Glutamatergic neuron (in vitro differentiated cells): Measurements from ENCODE around the gene IRF2BP1. TPM values are rescaled to one million over a fixed set of nuclear protein-coding genes. Genes with fewer than 3 reads are reported as not detected.
A peak's percentile ranks its signal among the peaks of the same experiment; 100 is the strongest.

Experiments used
- DNase-seq: peaks from one replicate; pipeline ENCODE4 v3.0.0; 2022
- H3K27ac Mint-ChIP-seq: one replicate; pipeline ENCODE4 v1.8.0; 2020; ENCODE audit warnings: mild to moderate bottlenecking, mixed read lengths, inconsistent platforms; ENCODE audit not compliant: unreplicated experiment
- H3K27me3 Mint-ChIP-seq: one replicate; pipeline ENCODE4 v1.8.0; 2020; ENCODE audit warnings: mild to moderate bottlenecking, moderate library complexity, mixed read lengths, inconsistent platforms; ENCODE audit not compliant: unreplicated experiment
- H3K36me3 Mint-ChIP-seq: one replicate; pipeline ENCODE4 v1.8.0; 2020; ENCODE audit warnings: mild to moderate bottlenecking, mixed read lengths, inconsistent platforms; ENCODE audit not compliant: unreplicated experiment
- H3K4me1 Mint-ChIP-seq: one replicate; pipeline ENCODE4 v1.8.0; 2020; ENCODE audit warnings: mild to moderate bottlenecking, low read depth, mixed read lengths, inconsistent platforms; ENCODE audit not compliant: unreplicated experiment
- H3K4me3 Mint-ChIP-seq: one replicate; pipeline ENCODE4 v1.8.0; 2020; ENCODE audit warnings: mild to moderate bottlenecking, mixed read lengths, inconsistent platforms; ENCODE audit not compliant: unreplicated experiment
- H3K9me3 Mint-ChIP-seq: one replicate; pipeline ENCODE4 v1.8.0; 2020; ENCODE audit warnings: mild to moderate bottlenecking, moderate library complexity, mixed read lengths, inconsistent platforms; ENCODE audit not compliant: unreplicated experiment
- CTCF ChIP-seq: fragments of 200-600 bp; sonication (generic); IDR thresholded peaks from one replicate; pipeline ENCODE4 v1.5.0; 2021; ENCODE audit not compliant: partially characterized antibody, unreplicated experiment
- total RNA-seq: library from RNA; stranded (reverse); fragmentation: NEBNext Ultra II Directional; extraction: Animal tissue kit (Norgen Biotek cat#: 25700); gene quantifications from one replicate; pipeline ENCODE4 v1.2.1, GENCODE V29; 2021; ENCODE audit not compliant: unreplicated experiment

IRF2BP1 gene
- total RNA-seq, 1 donor from 2014 or later = 19.2 TPM

DNA sequence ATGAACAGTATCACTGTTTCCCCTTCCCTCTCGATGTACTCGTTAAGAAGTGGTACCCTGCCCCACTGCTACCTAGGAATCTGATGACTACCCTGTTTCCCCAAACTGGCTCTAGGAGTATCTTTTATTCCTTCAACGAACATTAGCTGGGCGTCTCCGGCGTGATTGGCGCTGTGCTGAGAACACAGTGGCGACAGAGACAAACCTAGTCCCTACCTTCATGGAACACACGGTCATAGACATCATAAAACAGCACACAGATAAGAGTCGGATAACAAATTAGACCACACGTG is 23.7 kb downstream of the IRF2BP1 start:
- no peak for DNase-seq
- peak overlapping the region; percentile 99 for H3K27ac Mint-ChIP-seq
- TF ChIP-seq CTCF = no peak
- peak overlapping the region; percentile 98 for H3K4me3 Mint-ChIP-seq
- peaks cover 5% of the 10 kb centered on the region for H3K36me3 Mint-ChIP-seq
- peaks cover 14% of the 10 kb centered on the region for H3K9me3 Mint-ChIP-seq
- peaks cover 27% of the 10 kb centered on the region for H3K27me3 Mint-ChIP-seq
- H3K4me1 Mint-ChIP-seq = no peaks in the 10 kb centered on the region

DNA sequence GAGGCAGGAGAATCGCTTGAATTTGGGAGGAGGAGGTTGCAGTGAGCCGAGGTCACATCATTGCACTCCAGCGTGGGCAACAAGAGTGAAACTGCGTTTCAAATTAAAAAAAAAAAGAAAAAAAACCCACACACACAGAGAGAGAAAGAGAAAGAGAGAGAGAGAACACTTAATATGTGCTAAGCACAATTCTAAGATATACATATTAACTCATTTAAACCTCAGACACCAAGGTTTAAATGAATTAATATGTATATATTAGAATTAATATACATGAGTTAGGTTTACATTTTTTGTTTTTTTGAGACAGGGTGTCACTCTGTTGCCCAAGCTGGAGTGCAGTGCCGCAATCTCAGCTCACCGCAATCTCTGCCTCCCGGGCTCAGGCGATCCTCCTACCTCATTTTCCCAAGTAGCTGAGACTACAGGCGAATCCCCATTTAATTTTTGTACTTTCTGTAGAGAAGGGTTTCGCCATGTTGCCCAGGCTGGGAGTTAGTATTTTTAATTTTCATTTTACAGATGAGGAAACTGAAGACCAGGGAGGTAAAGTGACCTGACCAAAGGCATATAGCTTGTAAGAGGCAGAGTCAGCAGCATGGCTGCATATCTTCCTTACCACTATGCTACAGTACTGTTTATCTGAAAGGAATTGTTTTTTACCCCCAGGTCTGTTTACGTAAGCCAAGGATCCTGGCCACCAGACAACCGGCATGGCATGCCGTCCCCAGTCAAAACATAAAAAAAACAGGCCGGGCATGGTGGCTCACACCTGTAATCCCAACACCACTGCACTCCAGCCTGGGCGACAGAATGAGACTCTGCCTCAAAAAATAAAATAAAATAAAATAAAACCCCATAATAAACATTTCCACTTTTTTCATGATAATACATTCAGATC is 25.3 kb downstream of the IRF2BP1 start:
- DNase-seq = no peak
- H3K9me3 Mint-ChIP-seq = peaks cover 12% of the 10 kb centered on the region
- H3K27me3 Mint-ChIP-seq = peaks cover 19% of the 10 kb centered on the region

DNA sequence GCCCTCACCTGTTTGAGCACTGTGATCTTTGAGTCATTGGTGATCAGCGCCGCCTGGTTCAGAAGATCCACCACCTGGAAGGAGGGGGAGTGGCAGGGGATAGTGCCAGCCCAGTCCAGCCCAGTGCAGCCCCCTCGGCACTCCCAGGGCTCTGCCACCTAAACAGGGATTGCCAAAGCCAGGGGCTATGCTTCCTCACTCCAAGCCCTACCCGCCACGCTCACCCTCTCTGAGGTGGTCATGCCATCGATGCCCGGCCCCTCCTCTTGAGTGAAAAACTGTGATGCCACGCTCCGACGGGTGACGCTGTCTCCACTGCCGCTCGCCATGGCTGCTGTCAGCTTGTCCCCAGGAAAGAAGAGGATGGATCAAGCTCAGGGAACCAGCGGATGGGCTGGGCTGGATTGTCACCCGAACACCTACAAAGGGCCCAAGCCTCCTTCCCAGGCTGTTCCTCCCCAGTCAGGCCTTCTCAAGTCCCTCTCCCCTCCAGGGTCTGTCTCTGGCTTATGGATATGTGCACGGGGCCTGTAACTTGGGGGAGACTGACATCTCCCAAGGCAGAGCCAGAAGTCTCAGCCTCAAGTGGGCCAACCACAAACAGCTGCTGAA is 31.7 kb downstream of the IRF2BP1 start:
- no peak for TF ChIP-seq CTCF
- Mint-ChIP-seq H3K4me3 (no peak overlapping the region), H3K36me3 (peaks cover 5% of the 10 kb centered on the region), H3K4me1 (no peaks in the 10 kb centered on the region), H3K9me3 (no peaks in the 10 kb centered on the region), H3K27ac (no peak overlapping the region), H3K27me3 (peaks cover 3% of the 10 kb centered on the region)
- DNase-seq = no peak

More for the DNA sequence above, 25.3 kb downstream of the IRF2BP1 start:
- no peaks in the 10 kb centered on the region for H3K4me1 Mint-ChIP-seq
- peaks cover 5% of the 10 kb centered on the region for H3K36me3 Mint-ChIP-seq
- TF ChIP-seq CTCF = no peak
- peak overlapping the region; percentile 48 for H3K4me3 Mint-ChIP-seq
- H3K27ac Mint-ChIP-seq = no peak overlapping the region

GRCh38 chr19:45852983-45853382 is 33.0 kb downstream of the IRF2BP1 start:
- Mint-ChIP-seq H3K4me3 (no peak overlapping the region), H3K4me1 (no peaks in the 10 kb centered on the region), H3K27me3 (peaks cover 4% of the 10 kb centered on the region), H3K9me3 (no peaks in the 10 kb centered on the region), H3K36me3 (no peaks in the 10 kb centered on the region), H3K27ac (no peak overlapping the region)
- no peak for TF ChIP-seq CTCF
- DNase-seq = no peak
